ENCODE results near the gene NIPAL4. TPM values are rescaled to one million over a fixed set of nuclear protein-coding genes. Genes with fewer than 3 reads are reported as not detected.

Gene NIPAL4
- total and polyA plus RNA-seq, 7 donors = 0.03 to 0.50 (median 0.34) TPM

DNA sequence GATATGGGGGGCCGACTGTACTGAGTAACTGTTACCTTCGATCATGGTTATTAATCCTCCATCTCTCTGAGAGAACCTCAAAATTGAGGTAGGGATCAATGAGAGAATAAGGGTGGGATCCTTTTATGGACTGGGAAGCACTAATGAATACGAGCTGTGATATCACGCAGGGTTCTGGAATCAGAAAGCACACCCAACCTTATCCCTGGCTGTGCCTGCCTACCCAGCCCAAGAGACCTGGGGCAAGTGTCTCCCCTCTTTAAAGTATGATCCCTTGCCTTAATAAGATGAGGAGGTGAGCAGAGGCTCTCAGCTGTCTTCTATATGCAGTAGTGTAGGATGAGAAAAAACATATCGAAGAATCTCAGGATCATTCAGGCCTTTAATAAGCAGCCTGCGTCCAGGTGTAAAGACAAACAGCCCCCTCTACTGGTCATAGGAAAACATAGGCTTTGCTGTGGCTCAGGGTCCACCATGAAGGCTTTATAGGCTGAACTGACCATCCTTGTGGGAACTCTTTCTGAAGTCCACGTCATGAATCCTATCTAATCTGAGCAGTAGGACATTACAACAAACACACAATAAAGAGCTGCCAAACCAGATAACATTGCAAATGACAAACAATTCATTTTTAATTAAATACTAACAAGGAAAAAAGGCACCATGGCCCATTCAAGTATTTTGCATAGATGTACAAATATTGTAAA lies 16.8 kb downstream of the NIPAL4 start:
- H3K36me3 ChIP-seq (ENCODE audit: insufficient read depth in 1 of 2, low read depth in 1 of 2) = peaks cover 0 to 15% of the 10 kb centered on the region in 2 donors
- no peaks in the 10 kb centered on the region for H3K4me1 ChIP-seq
- H3K4me3 ChIP-seq = no peak overlapping the region
- peak; percentile 72 to 88 (median 79) for ATAC-seq
- DNase-seq = no peak
- H3K27ac ChIP-seq = no peak overlapping the region
- intact Hi-C loops (cut with DNase I) = loop anchor here (2.0 to 5.0 kb wide), 4 partner anchors 46 to 150 kb away; no protein-coding TSS in a partner anchor
- 69 to 82% (median 71%) methylated on average over 7 of the region's 7 CpGs for WGBS, 3 donors
- TF ChIP-seq, protein P1, sequence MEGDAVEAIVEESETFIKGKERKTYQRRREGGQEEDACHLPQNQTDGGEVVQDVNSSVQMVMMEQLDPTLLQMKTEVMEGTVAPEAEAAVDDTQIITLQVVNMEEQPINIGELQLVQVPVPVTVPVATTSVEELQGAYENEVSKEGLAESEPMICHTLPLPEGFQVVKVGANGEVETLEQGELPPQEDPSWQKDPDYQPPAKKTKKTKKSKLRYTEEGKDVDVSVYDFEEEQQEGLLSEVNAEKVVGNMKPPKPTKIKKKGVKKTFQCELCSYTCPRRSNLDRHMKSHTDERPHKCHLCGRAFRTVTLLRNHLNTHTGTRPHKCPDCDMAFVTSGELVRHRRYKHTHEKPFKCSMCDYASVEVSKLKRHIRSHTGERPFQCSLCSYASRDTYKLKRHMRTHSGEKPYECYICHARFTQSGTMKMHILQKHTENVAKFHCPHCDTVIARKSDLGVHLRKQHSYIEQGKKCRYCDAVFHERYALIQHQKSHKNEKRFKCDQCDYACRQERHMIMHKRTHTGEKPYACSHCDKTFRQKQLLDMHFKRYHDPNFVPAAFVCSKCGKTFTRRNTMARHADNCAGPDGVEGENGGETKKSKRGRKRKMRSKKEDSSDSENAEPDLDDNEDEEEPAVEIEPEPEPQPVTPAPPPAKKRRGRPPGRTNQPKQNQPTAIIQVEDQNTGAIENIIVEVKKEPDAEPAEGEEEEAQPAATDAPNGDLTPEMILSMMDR (IDR thresholded peaks at IDR 0.05) = peak; percentile 79
- H3K27me3 ChIP-seq (ENCODE audit: insufficient read depth in 3 of 3, low read length in 2 of 3) = no peaks in the 10 kb centered on the region
- H3K9me3 ChIP-seq = no peaks in the 10 kb centered on the region

GRCh38 chr5:157477814-157478494 lies 17.9 kb downstream of the NIPAL4 start:
- ATAC-seq = no peak
- Histone ChIP-seq H3K27ac (no peak overlapping the region), H3K27me3 (ENCODE audit: insufficient read depth in 3 of 3, low read length in 2 of 3) (no peaks in the 10 kb centered on the region), H3K4me3 (no peak overlapping the region), H3K4me1 (no peaks in the 10 kb centered on the region), H3K36me3 (ENCODE audit: insufficient read depth in 1 of 2, low read depth in 1 of 2) (peaks cover 0 to 15% of the 10 kb centered on the region in 2 donors), H3K9me3 (no peaks in the 10 kb centered on the region)
- WGBS, 3 donors = 47 to 73% (median 61%) methylated on average over 5 of the region's 5 CpGs
- intact Hi-C loops (cut with DNase I) = loop anchor here (2.0 to 5.0 kb wide), 4 partner anchors 47 to 151 kb away; no protein-coding TSS in a partner anchor
- TF ChIP-seq, protein P1 (IDR thresholded peaks at IDR 0.05) = no peak
- no peak for DNase-seq

GRCh38 chr5:157478726-157479125 lies 18.7 kb downstream of the NIPAL4 start:
- H3K27me3 ChIP-seq (ENCODE audit: insufficient read depth in 3 of 3, low read length in 2 of 3) = no peaks in the 10 kb centered on the region
- intact Hi-C loops (cut with DNase I) = loop anchor here in 1 of 2 donors (5.0 kb wide), 1 partner anchor 111 kb away; no protein-coding TSS in a partner anchor
- ATAC-seq = no peak
- H3K9me3 ChIP-seq = no peaks in the 10 kb centered on the region
- no peak overlapping the region for H3K27ac ChIP-seq
- no peak for DNase-seq
- H3K4me3 ChIP-seq = no peak overlapping the region
- H3K4me1 ChIP-seq = no peaks in the 10 kb centered on the region
- H3K36me3 ChIP-seq (ENCODE audit: insufficient read depth in 1 of 2, low read depth in 1 of 2) = peaks cover 0 to 21% of the 10 kb centered on the region in 2 donors
- TF ChIP-seq, protein P1 (IDR thresholded peaks at IDR 0.05) = no peak
- WGBS, 3 donors = 87 to 100% (median 92%) methylated on average over 2 of the region's 2 CpGs

DNA sequence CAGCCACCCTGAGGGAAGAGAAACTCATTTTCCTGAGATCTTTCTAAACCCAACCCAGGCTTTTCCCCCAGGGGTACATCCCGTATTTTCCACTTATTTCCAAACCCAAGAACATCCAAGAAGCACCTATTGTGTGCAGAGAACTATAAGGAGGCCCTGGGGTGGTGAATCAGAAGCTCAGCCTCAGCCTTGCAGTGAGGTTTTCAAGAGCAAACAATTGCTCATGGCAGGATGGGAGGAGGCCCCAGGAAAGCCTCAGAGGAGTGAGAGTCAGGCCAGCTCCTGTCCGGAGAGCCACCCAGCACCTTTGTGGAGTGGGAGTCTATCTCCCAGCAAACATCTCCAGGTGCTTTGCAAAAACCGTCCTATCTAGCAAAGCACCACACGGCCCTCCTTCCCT lies 19.2 kb downstream of the NIPAL4 start:
- TF ChIP-seq, protein P1 (IDR thresholded peaks at IDR 0.05) = no peak
- no peak overlapping the region for H3K27ac ChIP-seq
- ATAC-seq (no peak), DNase-seq (no peak)
- H3K27me3 ChIP-seq (ENCODE audit: insufficient read depth in 3 of 3, low read length in 2 of 3) = no peaks in the 10 kb centered on the region
- H3K36me3 ChIP-seq (ENCODE audit: insufficient read depth in 1 of 2, low read depth in 1 of 2) = peaks cover 0 to 21% of the 10 kb centered on the region in 2 donors
- H3K4me3 ChIP-seq = no peak overlapping the region
- H3K4me1 ChIP-seq = no peaks in the 10 kb centered on the region
- intact Hi-C loops (cut with DNase I) = loop anchor here in 1 of 2 donors (5.0 kb wide), 1 partner anchor 112 kb away; no protein-coding TSS in a partner anchor
- WGBS, 3 donors = 72 to 87% (median 74%) methylated on average over 4 of the region's 4 CpGs
- no peaks in the 10 kb centered on the region for H3K9me3 ChIP-seq

All from psoas muscle (tissue), 8 donors.